Adrenal gland (tissue), 5 donors: ENCODE data around the gene CTPS2.

Experiments
- CTCF ChIP-seq, 6 experiments: fragments of 450-650 bp in 4 of 6; fragments of 200-600 bp in 2 of 6; sonication (generic) in 1 of 6; IDR thresholded peaks; 1 replicate in 5 of 6; 2 replicates in 1 of 6; pipeline versions ENCODE4 v1.5.1 to v1.8.0; 2016 to 2021; ENCODE audit warnings: antibody characterized with exemption in 6 of 6, mild to moderate bottlenecking in 2 of 6, moderate library complexity in 1 of 6
- POLR2A ChIP-seq, 2 donors: fragments of 450-650 bp; IDR thresholded peaks; one replicate each; pipeline ENCODE4 v1.6.1; 2017; ENCODE audit warnings: antibody characterized with exemption in 2 of 2, mild to moderate bottlenecking in 2 of 2, moderate library complexity in 1 of 2
- donor health status: DM: no; HTN: no; CAD: no.

DNA sequence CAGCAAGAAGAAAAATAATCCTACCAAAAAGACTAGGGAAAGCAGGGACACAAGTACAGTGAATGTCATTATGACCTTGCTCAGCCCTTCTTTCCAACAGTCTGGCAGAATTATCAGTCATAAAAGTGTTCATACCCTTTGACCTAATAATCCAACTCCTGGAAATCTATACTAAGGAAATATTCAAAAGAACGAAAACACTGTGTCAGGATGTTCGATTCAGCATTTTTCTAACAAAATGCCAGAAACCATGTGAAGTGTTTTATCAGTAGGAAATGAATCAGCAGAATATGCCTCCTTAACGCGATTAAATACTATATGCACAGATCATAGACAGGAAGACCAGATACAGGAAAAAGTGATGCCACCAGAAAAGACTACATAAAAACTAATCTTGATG, 78.7 kb downstream of the CTPS2 start:
- TF ChIP-seq CTCF (IDR thresholded peaks at IDR 0.05) (no peak), POLR2A (IDR thresholded peaks at IDR 0.05) (no peak)
